ENCODE results near the gene IL4R. TPM values are rescaled to one million over a fixed set of nuclear protein-coding genes. Genes with fewer than 3 reads are reported as not detected.

IL4R gene
- total RNA-seq: 10 to 100 TPM; 18.7 to 53.4 (median 51.8) TPM

DNA sequence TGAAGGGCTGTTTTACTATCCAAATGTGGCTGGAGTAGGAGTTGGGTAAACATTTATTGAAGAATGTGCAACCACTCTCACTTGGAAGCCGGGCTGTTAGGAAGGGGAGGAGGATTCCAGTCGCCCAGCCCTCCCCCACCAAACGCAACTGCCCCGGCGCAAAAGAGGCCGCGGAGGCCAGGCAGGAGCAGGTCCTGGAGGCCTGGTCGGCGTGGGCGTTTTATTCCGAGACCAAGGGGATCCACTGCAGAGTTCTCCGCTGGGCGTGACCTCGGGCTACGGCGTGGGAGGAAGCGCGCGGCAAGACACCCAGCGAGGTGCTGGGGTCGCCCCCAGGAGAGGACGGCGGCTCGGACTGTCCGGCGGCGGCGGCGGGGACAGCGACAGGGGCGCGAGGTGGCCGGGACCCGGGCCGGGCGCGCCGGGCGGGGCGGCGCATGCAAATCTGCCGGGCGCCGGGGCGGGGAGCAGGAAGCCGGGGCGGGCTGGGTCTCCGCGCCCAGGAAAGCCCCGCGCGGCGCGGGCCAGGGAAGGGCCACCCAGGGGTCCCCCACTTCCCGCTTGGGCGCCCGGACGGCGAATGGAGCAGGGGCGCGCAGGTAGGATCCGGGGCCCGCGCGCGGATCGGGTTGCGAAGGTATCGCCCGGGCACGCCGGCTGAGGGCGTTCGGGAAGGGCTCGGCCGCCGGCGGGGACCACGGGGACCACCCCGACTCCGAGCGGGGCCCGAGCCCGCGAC is at the start of gene IL4R:
Gene IL4R, plus strand, starts transcription at position 553 of the 739 bp plus-strand sequence. CDS start 26,230 bp downstream, outside the sequence.
- intact Hi-C loops (cut with DNase I; ENCODE audit: low total_unique reads): loop anchor here (10.0 kb wide), 1 partner anchor 79 kb away; no protein-coding TSS in a partner anchor
- H3K36me3 ChIP-seq: no peaks in the 10 kb centered on the region
- H3K4me1 ChIP-seq: peaks cover 0 to 8% of the 10 kb centered on the region in 2 donors
- H3K27me3 ChIP-seq: no peaks in the 10 kb centered on the region
- peak within 1 kb of the TSS; percentile 97 to 100 for H3K27ac ChIP-seq
- no peak for TF ChIP-seq POLR2A (IDR thresholded peaks at IDR 0.05)
- peak in 2 of 3 donors; percentile 53 to 69 for TF ChIP-seq POLR2AphosphoS5 (IDR thresholded peaks at IDR 0.05)
- TF ChIP-seq, protein P1, sequence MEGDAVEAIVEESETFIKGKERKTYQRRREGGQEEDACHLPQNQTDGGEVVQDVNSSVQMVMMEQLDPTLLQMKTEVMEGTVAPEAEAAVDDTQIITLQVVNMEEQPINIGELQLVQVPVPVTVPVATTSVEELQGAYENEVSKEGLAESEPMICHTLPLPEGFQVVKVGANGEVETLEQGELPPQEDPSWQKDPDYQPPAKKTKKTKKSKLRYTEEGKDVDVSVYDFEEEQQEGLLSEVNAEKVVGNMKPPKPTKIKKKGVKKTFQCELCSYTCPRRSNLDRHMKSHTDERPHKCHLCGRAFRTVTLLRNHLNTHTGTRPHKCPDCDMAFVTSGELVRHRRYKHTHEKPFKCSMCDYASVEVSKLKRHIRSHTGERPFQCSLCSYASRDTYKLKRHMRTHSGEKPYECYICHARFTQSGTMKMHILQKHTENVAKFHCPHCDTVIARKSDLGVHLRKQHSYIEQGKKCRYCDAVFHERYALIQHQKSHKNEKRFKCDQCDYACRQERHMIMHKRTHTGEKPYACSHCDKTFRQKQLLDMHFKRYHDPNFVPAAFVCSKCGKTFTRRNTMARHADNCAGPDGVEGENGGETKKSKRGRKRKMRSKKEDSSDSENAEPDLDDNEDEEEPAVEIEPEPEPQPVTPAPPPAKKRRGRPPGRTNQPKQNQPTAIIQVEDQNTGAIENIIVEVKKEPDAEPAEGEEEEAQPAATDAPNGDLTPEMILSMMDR (IDR thresholded peaks at IDR 0.05): no peak
- peak in 1 of 2 donors; percentile 81 for DNase-seq (ENCODE audit: low spot score in 2 of 2)
- peak within 1 kb of the TSS; percentile 90 to 100 (median 95) for H3K4me3 ChIP-seq
- H3K9me3 ChIP-seq: no peaks in the 10 kb centered on the region

DNA sequence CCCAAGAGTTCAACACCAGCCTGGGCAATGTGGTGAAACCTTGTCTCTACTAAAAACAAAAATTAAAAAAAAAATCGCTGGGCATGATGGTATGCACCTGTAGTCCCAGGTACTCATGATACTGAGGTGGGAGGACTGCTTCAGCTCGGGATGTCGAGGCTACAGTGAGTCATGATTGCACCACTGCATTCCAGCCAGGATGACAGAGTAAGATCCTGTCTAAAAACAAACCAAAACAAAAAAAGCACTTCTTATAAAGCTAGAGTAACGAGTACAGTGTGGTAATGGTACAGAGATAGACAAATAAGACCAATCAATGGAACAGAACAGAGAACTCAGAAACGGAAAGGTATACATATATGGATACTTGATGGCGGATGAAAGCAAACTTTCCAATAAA is 49.6 kb upstream of the IL4R start:
- no peaks in the 10 kb centered on the region for H3K27me3 ChIP-seq
- no peak overlapping the region for H3K4me3 ChIP-seq
- no peaks in the 10 kb centered on the region for H3K9me3 ChIP-seq
- no peaks in the 10 kb centered on the region for H3K36me3 ChIP-seq
- peak in 1 of 2 donors; percentile 69 for DNase-seq (ENCODE audit: low spot score in 2 of 2)
- no peak for TF ChIP-seq POLR2A (IDR thresholded peaks at IDR 0.05)
- peak in 1 of 3 donors; percentile 30 for TF ChIP-seq POLR2AphosphoS5 (IDR thresholded peaks at IDR 0.05)
- TF ChIP-seq, protein P1 (IDR thresholded peaks at IDR 0.05): no peak
- H3K27ac ChIP-seq: peak overlapping the region; percentile 22 to 46
- peaks cover 0 to 4% of the 10 kb centered on the region in 2 donors for H3K4me1 ChIP-seq
- intact Hi-C loops (cut with DNase I; ENCODE audit: low total_unique reads): no loop called here

DNA sequence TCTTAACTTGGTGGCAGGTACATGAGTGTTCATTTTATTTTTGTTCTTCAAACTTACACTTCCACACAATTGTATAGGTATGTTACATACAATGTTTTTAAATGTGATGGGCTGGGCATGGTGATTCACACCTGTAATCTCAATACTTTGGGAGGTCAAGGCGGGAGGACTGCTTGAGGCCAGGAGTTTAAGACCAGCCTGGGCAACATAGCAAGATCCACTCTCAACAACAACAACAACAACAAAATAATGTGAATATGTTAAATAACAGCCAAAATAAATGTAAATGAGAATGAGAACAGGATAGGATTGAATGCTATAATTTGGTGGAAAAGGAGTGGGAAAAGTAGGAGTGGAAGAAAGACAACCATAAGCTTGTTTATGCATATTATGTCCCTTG is 47.8 kb upstream of the IL4R start:
- Histone ChIP-seq H3K27ac (no peak overlapping the region), H3K4me1 (peaks cover 0 to 4% of the 10 kb centered on the region in 2 donors), H3K27me3 (no peaks in the 10 kb centered on the region), H3K9me3 (no peaks in the 10 kb centered on the region), H3K36me3 (no peaks in the 10 kb centered on the region), H3K4me3 (no peak overlapping the region)
- no peak for DNase-seq (ENCODE audit: low spot score in 2 of 2)
- TF ChIP-seq POLR2A (IDR thresholded peaks at IDR 0.05) (no peak), POLR2AphosphoS5 (IDR thresholded peaks at IDR 0.05) (no peak)
- TF ChIP-seq, protein P1 (IDR thresholded peaks at IDR 0.05): no peak
- intact Hi-C loops (cut with DNase I; ENCODE audit: low total_unique reads): no loop called here

DNA sequence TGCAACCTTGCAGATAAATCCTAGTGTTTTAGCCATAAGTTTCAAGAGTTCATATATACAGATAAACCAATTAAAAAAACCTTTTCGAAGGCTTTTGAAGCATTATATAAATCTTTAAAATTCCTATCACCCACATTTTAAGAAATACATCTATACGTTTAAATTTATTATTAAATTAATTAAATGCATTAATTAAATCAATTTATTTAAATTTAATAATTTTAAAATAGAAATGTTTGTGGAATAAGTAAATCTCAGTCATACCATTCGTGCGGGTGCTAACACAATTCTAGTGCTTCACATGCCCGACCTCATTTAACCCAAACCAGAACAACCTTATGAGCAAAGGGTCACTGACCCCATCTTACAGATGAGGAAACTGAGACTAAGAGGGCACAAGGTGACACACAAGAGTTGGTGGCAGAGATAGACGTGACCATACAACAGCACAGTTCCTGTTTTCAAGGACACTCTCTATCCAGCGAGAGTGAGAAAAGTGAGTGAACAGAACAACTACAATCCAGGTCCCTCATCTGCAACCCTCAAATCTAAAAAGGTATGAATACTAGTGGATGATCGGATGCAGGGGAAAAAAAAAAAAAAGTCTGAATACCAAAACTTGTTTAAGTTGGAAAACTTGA is 46.6 kb upstream of the IL4R start:
- DNase-seq (ENCODE audit: low spot score in 2 of 2): no peak
- Histone ChIP-seq H3K4me1 (peaks cover 0 to 4% of the 10 kb centered on the region in 2 donors), H3K36me3 (no peaks in the 10 kb centered on the region), H3K27me3 (no peaks in the 10 kb centered on the region), H3K9me3 (no peaks in the 10 kb centered on the region), H3K4me3 (no peak overlapping the region), H3K27ac (no peak overlapping the region)
- TF ChIP-seq POLR2AphosphoS5 (IDR thresholded peaks at IDR 0.05) (no peak), POLR2A (IDR thresholded peaks at IDR 0.05) (no peak)
- TF ChIP-seq, protein P1 (IDR thresholded peaks at IDR 0.05): no peak
- intact Hi-C loops (cut with DNase I; ENCODE audit: low total_unique reads): no loop called here
